ENCODE measurements around the gene TMEM30B.

DNA sequence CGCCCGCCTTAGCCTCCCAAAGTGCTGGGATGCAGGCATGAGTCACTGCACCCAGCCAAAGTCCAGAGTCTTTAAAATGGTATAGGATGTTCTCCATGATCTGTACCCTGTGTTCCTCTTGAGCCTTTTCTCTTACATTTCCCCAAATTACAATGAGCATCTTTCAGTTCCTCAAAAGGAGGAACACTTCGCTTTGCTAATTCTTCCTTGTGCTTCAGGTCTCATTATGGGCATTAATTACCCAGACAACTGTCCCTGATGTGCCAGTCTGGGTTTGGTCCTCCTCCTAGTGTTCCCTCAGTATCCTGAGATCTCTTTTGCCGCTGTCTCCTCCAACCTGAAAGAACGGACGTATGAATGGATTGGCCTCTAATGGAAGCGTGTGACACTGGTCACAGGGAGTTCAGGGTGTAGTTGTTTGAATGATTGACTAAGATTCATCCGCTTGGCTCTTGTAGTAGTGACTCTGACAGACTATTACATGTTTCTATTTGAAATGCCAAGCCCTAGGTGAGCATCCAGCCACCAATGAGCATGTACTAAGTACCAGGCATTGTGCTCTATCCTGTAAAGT, 48.4 kb upstream of the TMEM30B start:
- TF ChIP-seq RFX5 (IDR thresholded peaks at IDR 0.05; ENCODE audit: low read depth, low read length), result no peak
- TF ChIP-seq NFE2L1 (CRISPR knock-in tag; IDR thresholded peaks at IDR 0.05; ENCODE audit: borderline replicate concordance), result no peak

All from HepG2 (cell line).